RWPE1 (cell line): ENCODE measurements around the gene PRSS21.
A peak's percentile ranks its signal among the peaks of the same experiment; 100 is the strongest.

ENCODE experiments used
- CTCF ChIA-PET: fragments of 350-600 bp; sonication (Branson Sonifier 250); formaldehyde crosslinking; extraction: SDS; loops from one replicate; lab custom pipeline; 2021; lab: Yijun Ruan, JAX
- POLR2A ChIA-PET: fragments of 400-600 bp; formaldehyde crosslinking; extraction: SDS; loops from one replicate; lab custom pipeline; 2020; ENCODE audit warnings: antibody characterized with exemption; ENCODE audit not compliant: low non-redundant PET; lab: Yijun Ruan, JAX
- DNase-seq: peaks from one replicate; pipeline ENCODE4 v3.0.0; 2012; ENCODE audit warnings: low spot score
- H3K27ac ChIP-seq: fragments of 450-650 bp; 2 replicates; pipeline ENCODE4 v1.5.1; 2017
- TF ChIP-seq, protein P1 (sequence below): fragments of 450-650 bp; conservative IDR thresholded peaks from 2 replicates; pipeline ENCODE4 v1.5.1; 2017; ENCODE audit warnings: low read depth, mild to moderate bottlenecking

PRSS21 gene

DNA sequence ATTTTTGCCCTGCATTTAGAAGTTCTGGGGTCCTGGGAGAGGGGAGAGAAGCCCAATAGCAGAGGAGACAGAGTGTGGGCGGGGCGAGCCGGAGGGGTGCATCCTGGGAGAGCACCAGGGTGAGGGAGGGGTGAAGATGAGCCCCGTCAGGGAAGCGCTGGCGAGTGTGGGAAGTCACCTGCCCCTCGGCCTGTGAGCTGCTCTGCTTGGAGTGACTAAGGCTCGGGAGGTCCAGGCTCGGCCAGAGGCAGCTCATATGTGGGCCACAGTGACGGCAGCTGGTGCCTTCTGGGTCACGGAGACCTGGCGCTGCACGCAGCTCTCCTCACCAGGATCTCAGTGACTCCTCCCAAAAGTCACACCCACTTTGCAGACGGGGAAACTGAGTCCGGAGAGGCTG, 14.2 kb downstream of the PRSS21 start:
- no peak for DNase-seq
- ChIA-PET CTCF (interaction anchor here (0.6 kb wide), 2 partner anchors 37 to 49 kb away, joined by 3 to 4 read pairs; no protein-coding TSS in a partner anchor), POLR2A (no interaction called here)
- no peak overlapping the region; the same call in 1 of the 2 replicates for H3K27ac ChIP-seq
- TF ChIP-seq, protein P1, sequence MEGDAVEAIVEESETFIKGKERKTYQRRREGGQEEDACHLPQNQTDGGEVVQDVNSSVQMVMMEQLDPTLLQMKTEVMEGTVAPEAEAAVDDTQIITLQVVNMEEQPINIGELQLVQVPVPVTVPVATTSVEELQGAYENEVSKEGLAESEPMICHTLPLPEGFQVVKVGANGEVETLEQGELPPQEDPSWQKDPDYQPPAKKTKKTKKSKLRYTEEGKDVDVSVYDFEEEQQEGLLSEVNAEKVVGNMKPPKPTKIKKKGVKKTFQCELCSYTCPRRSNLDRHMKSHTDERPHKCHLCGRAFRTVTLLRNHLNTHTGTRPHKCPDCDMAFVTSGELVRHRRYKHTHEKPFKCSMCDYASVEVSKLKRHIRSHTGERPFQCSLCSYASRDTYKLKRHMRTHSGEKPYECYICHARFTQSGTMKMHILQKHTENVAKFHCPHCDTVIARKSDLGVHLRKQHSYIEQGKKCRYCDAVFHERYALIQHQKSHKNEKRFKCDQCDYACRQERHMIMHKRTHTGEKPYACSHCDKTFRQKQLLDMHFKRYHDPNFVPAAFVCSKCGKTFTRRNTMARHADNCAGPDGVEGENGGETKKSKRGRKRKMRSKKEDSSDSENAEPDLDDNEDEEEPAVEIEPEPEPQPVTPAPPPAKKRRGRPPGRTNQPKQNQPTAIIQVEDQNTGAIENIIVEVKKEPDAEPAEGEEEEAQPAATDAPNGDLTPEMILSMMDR = no peak

DNA sequence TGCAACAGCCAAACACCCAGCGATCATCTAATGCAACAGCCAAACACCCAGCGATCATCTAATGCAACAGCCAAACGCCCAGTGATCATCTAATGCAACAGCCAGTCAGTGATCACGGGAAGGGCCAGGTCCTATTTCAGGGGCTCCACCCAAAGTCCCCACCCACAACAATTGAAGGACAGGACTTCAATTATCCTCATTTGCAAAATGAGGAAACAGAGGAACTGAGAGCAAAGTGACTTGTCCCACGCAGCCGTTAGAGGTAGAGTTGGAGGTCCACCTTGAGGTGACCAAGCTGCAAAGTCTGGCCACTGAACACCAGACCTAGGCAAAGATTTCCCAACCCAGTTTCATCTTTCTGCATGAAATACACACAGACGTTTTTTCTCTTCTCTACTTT, 16.7 kb downstream of the PRSS21 start:
- DNase-seq = no peak
- POLR2A ChIA-PET = no interaction called here
- H3K27ac ChIP-seq = no peak overlapping the region
- CTCF ChIA-PET = no interaction called here
- TF ChIP-seq, protein P1 = no peak

DNA sequence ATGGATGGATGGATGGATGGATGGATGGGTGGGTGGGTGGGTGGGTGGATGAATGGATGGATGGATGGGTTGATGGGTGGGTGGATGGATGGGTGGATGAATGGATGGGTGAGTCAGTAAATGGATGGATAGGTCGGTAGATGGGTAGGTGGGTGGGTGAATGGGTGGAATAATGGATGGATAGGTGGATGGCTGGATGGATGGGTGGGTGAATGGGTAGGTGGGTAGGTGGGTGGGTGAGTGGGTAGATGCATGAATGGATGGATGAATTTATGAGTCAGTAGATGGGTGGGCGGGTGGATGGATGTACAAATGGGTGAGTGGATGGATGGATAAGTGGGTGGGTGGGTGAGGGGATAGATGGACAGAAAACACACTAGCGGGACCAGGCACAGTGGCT, 17.9 kb downstream of the PRSS21 start:
- TF ChIP-seq, protein P1 = no peak
- peak overlapping the region; percentile 99 for H3K27ac ChIP-seq
- CTCF ChIA-PET = interaction anchor here (0.6 kb wide), 1 partner anchor 33 kb away, joined by 3 read pairs; no protein-coding TSS in a partner anchor
- POLR2A ChIA-PET = no interaction called here
- no peak for DNase-seq

DNA sequence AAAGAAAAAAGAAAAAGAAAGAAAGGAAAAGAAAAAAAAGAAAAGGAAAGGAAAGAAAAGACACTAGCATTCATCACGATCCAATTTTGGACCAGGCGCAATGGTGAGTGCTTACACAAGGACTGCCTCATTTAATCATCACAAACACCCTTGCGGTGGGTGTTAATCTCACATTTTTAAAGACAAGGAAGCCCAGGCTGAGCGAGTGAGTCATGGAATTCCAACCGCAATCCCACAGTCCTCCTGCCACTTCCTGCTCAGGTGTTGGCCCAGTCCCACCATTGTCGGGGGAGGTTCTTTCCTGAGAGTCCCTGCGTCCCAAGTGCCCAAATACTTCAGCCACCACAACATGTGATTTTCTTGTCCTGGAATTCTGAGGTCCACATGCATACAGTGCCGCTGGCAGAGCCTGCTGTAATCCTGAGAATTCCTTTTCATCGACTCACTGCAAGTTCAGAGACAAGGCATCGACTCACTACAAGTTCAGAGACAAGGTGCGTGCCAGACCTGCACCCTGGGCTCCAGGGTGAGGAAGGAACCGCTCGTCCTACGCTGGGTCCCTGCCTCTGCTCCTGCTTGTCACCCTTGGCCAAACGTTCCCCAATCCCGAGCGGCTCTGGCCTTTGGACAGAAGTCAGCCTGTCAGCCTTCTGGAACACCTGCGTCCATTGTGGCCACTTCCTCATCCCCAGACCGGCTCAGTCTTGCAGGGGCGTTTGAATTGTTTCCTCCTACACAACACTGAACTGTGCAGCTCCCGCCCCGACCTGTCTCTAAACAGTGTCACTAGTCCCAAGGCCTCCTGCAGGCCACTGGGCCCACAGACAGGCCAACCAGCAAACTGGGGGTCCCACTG, 18.8 kb downstream of the PRSS21 start:
- CTCF ChIA-PET = interaction anchor here (0.6 kb wide), 1 partner anchor 32 kb away, joined by 3 read pairs; no protein-coding TSS in a partner anchor
- POLR2A ChIA-PET = interaction anchor here (1.1 kb wide), 1 partner anchor 33 kb away, joined by 3 read pairs; no protein-coding TSS in a partner anchor
- H3K27ac ChIP-seq = peak overlapping the region; percentile 99
- peak; percentile 95 for DNase-seq
- TF ChIP-seq, protein P1 = no peak

DNA sequence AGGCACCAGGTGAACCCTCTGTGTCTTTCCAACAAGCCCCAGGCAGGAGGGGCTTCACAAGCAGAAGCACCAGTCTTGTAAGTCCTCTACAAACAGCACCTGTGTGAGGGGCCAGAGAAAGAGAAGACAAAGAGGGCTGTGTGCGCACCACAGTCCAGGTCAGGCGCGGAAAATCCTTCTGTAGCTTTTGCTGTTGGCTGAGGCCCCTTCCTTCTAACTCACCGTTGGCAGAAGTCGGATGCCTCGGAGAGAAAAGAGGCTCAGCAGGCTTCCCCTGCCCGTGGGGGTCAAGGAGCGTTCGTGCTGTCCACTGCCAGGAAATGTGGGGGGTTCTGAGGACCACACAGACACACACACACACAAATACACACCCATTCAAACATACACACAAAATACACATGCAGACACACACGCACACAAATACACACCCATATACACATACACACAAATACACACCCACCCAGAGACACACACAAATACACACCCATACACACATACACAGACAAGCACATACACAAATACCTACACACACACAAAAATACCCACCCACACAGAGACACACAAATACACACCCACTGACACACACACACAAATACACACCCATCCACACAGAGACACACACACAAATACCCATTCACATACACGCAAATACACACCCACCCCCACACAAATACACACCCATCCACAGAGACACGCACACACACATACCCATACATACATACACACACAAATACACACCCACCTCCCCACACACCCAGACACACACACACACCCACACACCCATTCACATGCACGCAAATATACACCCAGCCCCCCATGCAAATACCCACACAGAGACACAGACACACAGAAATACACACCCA, 19.8 kb downstream of the PRSS21 start:
- no peak for DNase-seq
- TF ChIP-seq, protein P1 = no peak
- H3K27ac ChIP-seq = peak overlapping the region; percentile 99
- ChIA-PET CTCF (no interaction called here), POLR2A (interaction anchor here (1.1 kb wide), 1 partner anchor 32 kb away, joined by 3 read pairs; no protein-coding TSS in a partner anchor)

DNA sequence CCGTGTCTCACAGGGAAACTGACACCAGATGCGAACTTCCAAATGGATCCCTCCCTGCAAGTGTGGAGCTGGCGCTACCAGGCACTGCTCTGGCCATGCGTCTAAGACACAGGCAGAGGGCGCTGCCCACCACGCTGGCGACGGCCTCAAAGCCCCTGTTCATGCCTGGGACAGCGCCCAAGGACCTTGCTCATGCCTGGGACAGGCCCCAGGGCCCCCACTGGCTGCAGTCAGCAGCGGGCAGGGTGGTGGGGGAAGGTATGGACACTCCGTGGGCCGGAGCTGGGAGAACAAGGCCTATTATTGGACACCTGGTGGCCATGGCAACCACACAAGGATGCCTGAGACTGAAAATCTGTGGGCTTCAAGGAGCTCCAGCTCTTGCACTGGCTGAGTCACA, 21.9 kb downstream of the PRSS21 start:
- POLR2A ChIA-PET = interaction anchor here (1.1 kb wide), 1 partner anchor 20 kb away, joined by 3 read pairs; the partner anchor contains the start of gene PRSS22
- peak overlapping the region; percentile 99 for H3K27ac ChIP-seq
- peak; percentile 40 for DNase-seq
- TF ChIP-seq, protein P1 = peak; percentile 60
- CTCF ChIA-PET = interaction anchor here (0.6 to 2.1 kb wide), 8 partner anchors 17 to 119 kb away, joined by 3 to 19 read pairs (median 3); partner anchors contain the start of genes PRSS22 and PRSS27
